ENCODE data around the gene MCM7. TPM values are rescaled to one million over a fixed set of nuclear protein-coding genes. Genes with fewer than 3 reads are reported as not detected.
"Not testable (repeated sequence)": the region's sequence is repeated elsewhere in the genome, so short reads cannot be mapped to it uniquely, and the experiment has no call there.

The MCM7 gene
- total RNA-seq (2014; rRNA removed; shearing (Covaris generic)), result 215 and 227 TPM in 2 replicates

DNA sequence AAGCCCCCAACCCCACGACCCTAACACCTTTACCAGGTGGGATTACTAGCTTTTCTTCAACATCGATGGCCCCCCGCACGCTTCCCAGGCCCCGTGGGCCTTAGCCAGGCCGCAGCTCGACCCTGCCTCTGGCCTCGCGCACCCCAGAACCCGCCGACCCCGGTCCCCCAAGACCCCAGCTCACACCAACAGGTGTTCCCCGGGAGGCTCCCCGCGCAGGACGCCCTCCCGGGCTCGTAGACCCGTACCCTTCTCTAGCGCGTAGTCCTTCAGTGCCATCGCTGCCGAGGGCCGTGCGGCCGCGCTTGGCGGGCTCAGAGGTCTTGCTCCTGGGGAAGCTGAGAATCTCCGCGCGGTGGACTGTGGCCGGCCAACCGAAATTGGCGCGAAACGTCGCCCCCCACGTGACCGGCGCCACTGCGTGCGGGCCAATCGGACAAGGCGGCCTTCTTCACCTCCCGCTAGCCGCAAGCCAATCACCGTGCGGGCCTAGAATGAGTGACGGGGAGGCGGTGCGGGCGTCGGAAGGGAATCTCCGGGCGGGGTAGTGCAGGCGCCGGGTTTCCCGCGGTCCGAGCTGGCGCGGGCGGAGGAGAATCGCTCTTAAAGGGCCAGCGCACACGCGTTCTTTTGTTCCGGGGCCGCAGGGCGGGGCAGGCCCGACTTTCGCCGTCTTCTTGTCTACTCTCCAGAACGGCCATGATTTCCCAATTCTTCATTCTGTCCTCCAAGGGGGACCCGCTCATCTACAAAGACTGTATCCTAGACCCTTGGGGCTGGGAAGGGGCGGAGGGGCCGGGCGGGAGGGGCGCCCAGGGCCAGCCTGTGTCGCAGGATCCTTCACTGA is at the start of gene MCM7, which contains the start of gene AP4M1:
TSS of gene MCM7 (minus strand) at position 382 of the 847 bp plus-strand sequence. CDS start at position 279, 103 bp downstream.
TSS of gene AP4M1 (plus strand) at position 628 of the 847 bp plus-strand sequence. CDS start at position 700, 72 bp downstream.
- DNase-seq (ENCODE audit: low spot score), result peak; percentile 97

DNA sequence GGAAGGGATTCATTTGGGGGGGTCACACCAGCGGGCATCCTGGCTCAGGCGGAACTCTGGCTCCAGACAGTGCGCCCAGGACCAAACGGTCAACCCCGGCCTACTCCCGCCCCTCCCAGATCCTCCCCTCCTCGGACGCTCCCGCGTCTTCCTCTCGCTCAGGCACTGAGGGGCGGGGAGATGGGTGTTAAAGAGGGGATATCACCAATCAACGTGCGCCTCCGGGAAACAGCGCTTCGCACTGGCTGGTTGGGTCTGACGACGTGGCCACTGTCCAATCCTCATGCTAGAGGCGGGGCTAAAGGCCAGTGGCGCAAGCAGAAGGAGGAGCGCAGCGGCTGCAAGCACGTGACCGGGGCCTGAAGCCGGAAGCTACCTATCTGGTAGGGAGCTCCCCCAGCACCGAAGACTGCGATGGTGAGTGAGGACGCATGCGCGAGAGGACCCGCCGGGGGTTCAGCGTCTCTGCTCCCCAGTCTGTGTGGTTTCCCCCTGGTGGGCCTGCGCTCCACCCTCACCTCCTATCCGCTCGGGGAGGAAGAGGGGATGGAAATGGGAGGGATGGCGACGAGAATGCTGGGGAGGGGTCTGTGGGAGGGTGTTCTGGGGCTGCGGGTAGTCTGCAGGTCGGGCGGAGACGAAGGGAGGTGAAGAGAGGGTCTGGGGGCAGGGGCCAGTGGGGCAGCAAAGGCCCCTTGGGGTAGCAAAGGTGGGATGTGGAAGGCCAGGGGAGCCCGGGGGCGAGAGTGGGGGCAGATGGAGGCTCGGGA is 47.5 kb upstream of the MCM7 start, which contains the start of gene LAMTOR4:
TSS of gene LAMTOR4 (plus strand) at position 360 of the 770 bp plus-strand sequence. CDS start at position 415, 55 bp downstream.
- DNase-seq (ENCODE audit: low spot score), result peak; percentile 99

DNA sequence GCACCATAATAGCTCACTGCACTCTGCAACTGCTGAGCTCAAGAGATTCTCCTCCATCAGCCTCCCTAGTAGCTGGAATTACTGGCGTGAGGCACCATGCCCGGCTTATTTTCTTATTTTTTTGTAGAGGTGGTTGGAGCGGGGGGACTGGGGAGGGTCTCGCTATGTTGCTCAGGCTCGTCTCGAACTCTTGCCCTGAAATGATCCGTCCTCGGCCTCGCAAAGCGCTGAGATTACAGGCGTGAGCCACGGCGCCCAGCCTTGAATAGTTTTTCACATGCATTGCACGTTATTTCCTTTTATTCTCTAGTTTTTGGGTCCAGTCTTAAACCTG is 47.0 kb upstream of the MCM7 start:
- no peak for DNase-seq (ENCODE audit: low spot score)

DNA sequence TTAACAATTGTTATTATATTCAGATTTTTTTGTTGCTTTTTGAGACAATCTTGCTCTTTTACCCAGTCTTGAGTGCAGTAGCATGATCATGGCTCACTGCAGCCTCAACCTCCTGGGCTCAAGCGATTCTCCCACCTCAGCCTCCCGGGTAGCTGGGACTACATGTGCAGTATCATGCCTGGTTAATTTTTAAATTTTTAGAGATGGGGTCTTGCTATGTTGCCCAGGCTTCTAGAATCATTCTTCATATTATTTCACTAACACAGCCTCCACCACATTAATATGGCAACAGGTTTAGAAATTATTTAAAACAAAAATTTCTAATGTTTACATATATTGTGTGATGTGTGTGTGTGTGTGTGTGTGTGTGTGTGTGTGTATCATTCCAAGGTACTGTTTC is 46.1 kb upstream of the MCM7 start:
- no peak for DNase-seq (ENCODE audit: low spot score)

DNA sequence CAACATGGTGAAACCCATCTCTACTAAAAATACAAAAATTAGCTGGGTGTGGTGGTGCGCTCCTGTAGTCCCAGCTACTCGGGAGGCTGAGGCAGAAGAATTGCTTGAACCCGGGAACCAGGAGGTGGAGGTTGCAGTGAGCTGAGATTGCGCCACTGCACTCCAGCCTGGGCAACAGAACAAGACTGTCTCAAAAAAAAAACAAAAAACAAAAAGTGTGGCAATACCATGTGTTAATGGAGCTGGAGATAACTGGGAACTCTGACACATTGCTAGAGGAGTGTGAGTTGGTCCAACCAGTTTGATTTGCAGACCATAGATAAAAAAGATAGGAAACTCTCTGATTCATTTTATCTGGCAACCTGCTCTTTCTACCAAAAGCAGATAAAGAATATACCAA is 45.2 kb upstream of the MCM7 start:
- not testable (repeated sequence) for DNase-seq (ENCODE audit: low spot score)

DNA sequence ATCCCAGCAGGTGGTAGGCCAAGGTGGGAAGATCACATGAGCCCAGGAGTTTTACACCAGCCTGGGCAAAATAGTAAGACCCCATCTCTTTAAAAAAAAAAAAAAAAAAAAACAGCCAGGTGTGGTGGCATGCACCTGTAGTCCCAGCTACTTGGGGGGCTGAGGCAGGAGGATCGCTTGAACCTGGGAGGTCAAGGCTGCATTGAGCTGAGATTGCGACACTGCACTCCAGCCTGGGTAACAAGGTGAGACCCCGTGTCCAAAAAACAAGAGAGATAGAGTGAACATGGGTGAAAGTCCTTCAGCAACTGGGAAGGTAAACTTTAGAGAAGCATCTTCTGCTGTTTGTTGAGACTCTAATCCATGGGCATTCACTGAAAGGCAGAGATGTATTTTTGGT is 41.3 kb upstream of the MCM7 start:
- no peak for DNase-seq (ENCODE audit: low spot score)

DNA sequence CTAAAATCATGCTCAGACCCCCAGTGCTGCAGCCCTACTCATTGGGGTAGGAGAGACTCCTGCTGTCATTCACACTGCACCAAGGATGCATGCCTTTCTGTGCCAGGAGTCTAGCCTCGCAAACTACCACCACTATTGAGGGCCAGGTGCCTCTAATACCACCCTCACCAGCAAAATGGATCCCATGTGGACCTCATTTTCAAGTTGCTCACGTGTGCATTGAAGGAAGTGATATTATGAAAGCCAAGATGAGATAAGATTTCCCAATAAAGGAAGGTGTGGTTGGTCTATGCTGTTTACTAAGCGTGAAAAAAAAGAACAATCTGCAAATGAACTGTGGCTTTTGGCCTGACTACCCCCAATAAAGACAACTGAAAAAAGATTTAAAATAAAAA is 40.4 kb upstream of the MCM7 start:
- no peak for DNase-seq (ENCODE audit: low spot score)

DNA sequence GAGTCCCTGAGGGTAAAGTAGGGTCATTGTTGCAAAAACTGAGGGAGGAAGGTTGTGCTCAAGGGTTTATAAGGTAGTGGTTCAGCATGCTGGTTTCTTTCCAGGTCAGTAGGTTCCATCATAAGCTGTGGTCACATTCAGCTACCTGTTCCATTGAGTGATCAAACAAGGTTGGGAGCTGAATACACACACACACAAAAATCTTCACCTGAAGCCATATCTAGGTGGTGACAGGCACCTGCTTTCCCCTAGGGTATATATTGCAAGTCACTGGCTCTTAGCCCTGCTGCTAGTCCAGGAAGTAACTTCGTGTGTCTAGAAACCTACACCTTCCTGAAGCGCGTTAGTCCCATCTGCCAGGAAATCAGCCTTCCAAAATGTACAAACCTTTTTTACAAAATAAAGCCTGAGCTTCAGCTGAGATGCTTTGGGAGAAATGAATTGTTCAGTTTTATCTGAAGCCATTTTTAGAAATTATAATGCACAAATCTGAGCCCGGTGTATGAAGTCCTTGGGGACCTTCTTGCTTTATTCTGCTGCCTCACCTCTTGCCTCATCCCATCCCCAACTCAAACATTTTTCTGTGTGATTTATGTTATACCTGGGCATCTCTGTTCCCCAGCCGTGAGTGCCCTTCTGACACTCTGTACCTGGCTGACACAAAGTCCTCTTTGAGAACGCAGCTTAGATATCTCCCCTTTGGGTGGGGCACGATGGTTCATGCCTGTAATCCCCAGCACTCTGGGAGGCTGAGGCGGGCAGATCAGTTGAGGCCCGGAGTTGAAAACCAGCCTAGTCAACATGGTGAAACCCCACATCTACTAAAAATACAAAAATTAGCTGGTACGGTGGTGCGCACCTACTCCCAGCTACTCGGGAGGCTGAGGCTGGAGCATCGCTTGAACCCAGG is 36.9 kb upstream of the MCM7 start:
- no peak for DNase-seq (ENCODE audit: low spot score)

DNA sequence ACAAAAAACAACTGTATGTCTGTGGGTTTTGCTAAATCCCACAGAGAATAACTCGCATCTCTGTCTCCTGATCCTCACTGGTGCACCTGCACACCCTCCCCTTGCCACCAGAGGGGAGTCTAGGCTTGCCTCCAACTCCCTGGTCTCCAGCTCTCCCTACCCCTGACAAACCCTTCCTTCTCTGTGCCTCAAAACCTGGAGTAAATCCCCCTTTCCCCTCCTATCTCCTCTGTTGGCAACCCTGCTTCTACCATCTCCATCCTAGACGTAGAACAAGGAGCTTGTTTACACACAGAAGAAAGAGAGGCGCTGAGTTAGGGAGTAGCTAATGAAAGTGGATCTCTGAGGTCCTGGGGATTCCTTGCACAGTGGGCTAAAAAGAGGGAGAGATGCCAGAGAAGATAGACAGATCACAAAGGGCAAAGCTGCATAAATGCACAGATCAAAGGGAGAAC is 31.5 kb upstream of the MCM7 start:
- peak; percentile 60 for DNase-seq (ENCODE audit: low spot score)

DNA sequence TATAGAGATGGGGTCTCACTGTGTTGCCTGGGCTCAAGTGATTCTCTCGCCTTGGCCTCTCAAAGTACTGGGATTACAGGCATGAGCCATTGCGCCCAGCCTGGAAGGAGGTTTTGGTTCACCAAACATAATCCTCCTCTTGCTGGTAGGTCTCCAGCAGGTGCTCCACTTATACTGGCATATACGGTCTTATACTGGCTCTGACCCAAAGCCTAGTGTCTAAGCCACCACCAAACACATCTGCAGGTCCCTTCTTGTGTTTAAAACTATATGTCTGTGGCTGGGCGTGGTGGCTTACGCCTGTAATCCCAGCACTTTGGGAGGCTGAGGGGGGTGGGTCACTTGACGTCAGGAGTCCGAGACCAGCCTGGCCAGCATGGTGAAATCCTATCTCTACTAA is 30.9 kb upstream of the MCM7 start:
- DNase-seq (ENCODE audit: low spot score), result no peak

DNA sequence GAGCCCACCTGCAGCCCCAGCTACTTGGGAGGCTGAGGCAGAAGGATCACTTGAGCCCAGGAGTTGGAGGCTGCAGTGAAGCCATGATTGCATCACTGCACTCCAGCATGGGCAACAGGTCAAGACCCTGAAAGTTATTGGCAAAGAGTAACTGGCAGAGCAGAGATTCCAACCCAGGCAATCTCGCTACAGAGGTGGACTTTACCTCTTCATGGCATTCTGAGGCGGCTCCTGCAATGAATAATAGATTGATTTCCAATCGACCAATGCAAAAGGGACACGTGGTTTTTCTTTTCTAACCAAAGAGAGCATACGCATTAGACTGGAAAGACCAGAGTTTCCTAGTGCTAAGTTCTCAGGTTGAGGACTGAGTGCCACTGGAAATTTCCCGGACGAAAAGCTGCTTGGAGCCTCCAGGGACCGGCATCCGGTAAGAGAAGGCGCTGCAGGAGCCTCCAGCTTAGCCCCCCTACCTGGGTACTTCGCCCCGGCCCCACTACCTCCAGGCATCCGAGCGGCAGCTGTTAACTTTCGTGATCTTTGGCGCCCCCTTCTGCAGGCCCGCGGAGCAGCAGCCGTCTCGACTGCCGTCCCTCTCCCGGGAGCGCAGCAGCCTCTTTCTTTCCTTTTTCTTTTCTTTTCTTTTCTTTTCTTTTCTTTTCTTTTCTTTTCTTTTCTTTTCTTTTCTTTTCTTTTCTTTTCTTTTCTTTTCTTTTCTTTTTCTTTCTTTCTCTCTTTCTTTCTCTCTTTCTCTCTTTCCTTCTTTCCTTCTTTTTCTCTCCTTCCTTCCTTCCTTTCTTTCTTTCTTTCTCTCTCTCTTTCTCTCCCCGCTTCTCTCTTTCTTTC is 29.6 kb upstream of the MCM7 start:
- DNase-seq (ENCODE audit: low spot score), result peak; percentile 48

DNA sequence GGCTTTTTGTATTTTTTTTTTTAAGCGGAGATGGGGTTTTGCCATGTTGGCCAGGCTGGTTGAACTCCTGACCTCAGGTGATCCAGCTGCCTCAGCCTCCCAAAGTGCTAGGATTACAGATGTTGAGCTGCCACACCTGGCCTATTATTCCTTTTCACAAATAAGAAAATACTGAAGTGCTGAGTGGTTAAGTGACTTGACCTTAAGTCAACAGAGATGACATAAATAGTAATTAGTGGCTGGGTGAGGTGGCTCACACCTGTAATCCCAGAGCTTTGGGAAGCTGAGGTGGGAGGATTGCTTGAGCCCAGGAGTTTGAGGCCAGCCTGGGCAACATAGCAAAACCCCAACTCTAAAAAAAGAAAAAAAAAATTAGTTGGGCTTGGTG is 29.0 kb upstream of the MCM7 start:
- DNase-seq (ENCODE audit: low spot score), result not testable (repeated sequence)

DNA sequence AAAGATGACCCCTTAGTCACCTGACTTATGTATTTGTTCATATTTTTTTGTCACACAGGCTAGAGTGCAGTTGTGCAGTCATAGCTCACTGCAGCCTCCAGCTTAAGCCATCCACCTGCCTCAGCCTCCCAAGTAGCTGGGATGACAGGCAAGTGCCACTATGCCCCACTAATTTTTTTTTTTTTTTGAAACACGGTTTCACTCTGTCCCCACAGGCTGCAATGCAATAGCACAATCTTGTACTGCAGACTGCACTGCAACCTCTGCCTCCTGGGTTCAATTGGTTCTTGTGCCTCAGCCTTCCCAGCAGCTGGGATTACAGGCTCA is 27.4 kb upstream of the MCM7 start:
- no peak for DNase-seq (ENCODE audit: low spot score)

DNA sequence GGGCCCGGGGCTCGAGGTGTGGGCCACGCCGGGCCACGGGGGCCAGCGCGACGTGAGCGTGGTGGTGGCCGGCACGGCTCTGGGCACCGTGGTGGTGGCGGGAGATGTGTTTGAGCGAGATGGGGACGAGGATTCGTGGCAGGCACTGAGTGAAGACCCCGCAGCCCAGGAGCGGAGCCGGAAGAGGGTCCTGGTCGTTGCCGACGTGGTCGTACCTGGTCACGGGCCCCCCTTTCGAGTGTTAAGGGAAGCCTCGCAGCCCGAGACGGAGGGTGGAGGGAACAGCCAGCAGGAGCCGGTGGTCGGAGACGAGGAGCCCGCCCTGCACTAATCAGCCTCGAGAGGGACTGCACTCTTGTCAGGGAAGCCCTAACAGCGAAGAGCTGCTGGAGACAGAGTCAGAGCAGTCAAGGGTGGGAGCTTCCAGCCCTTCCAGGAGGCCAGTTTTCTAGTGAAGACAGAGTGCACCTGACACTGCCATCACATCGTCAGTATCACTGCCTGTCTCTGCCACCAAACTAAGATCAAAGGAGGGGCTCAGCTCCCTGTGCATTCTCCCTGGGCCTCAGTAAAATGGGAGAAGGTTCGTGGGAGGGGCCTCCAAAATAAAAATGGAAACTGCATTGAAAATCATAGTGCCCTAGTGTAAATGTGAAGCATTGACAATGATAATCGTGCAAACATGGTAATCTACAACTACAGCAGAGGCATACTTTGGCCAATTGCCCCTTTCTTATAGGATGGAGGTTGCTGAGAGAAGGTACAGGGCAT is 26.9 kb upstream of the MCM7 start:
- DNase-seq (ENCODE audit: low spot score), result no peak

DNA sequence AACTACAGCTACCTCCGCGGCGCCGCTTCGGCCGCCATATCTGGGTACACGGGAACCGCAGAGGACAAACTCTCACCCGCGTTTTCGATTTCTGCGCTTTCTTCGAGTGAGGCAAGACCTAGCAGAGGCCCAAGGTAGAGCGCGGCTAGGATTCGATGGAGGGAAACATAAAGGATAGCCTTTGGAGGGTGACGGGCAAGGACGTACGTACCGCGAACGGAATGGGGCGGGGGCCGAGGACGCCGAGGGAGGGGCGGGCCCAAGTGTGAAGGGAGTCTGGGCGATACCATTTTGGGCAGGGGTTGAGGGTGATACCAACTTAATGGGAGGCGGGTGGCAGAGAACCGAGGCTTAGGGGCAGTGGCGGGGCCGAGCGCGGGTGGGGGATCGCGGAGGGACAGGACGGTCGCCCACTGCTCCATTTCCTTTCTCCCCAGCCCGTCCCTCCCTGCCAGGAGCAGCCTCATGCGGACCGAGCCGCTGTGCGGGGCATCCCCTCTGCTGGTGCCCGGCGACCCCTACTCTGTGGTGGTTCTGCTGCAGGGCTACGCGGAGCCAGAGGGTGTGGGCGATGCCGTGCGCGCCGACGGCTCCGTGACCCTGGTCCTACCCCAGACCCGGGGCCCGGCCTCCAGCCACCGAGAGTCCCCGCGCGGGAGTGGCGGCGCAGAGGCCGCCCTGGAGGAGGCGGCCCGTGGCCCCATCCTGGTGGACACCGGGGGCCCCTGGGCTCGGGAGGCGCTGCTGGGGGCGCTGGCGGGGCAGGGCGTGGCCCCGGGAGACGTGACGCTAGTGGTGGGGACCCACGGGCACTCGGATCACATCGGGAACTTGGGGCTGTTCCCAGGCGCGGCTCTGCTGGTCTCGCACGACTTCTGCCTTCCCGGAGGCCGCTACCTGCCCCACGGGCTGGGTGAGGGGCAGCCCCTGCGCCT is 26.0 kb upstream of the MCM7 start, which contains the start of gene MBLAC1:
TSS of gene MBLAC1 (plus strand) at position 37 of the 935 bp plus-strand sequence. CDS start at position 466, 429 bp downstream.
- peak; percentile 88 for DNase-seq (ENCODE audit: low spot score)

DNA sequence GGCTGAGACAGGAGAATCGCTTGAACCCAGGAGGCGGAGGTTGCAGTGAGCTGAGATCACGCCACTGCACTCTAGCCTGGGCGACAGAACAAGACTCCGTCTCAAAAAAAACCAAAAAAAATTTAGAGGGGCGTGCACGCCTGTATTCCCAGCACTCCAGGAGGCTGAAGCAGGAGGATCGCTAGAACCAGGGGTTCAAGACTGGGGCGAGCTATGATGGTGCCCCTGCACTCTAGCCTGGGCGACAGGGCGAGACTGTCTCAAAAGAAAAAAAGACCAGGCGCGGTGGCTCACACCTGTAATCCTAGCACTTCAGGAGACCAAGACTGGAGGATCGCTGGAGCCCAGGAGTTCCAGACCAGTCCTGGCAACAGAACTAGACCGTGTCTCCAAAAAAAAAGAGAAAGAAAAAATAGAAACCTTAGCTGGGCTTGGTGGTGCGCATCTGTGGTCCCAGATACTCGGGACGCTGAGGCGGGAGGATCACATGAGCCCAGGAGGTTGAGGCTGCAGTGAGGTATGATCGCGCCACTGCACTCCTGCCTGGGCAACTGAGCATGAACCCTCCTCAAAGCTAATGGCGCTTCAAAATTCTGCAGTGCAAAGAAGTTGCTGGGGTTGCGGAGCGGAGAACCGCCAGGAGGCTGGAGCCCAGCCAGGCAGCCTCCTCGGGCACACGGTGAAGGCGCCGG is 25.2 kb upstream of the MCM7 start:
- no peak for DNase-seq (ENCODE audit: low spot score)

DNA sequence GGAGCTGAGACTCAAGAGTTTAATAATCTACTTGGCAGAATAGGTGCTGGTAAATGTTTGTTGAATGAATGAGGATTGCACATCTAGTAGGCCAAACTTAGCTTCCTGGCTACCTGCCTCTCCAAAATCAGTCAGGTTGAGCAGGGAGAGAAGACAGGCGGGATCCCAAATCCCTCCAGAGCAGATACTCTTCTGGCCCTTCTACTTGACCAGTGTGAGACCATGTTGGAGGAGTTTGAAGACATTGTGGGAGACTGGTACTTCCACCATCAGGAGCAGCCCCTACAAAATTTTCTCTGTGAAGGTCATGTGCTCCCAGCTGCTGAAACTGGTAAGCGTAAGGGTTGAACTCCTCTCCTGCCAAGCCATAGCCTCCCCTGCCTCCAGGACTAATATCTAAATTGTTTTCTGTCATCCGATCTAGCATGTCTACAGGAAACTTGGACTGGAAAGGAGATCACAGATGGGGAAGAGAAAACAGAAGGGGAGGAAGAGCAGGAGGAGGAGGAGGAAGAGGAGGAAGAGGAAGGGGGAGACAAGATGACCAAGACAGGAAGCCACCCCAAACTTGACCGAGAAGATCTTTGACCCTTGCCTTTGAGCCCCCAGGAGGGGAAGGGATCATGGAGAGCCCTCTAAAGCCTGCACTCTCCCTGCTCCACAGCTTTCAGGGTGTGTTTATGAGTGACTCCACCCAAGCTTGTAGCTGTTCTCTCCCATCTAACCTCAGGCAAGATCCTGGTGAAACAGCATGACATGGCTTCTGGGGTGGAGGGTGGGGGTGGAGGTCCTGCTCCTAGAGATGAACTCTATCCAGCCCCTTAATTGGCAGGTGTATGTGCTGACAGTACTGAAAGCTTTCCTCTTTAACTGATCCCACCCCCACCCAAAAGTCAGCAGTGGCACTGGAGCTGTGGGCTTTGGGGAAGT is 23.4 kb upstream of the MCM7 start:
- no peak for DNase-seq (ENCODE audit: low spot score)
